Measurements from ENCODE around the gene TRPM5. TPM values are rescaled to one million over a fixed set of nuclear protein-coding genes. Genes with fewer than 3 reads are reported as not detected.

The TRPM5 gene
- under 1 TPM in 1 of 2 donors, not detected in 1; 0.68 TPM for total RNA-seq

DNA sequence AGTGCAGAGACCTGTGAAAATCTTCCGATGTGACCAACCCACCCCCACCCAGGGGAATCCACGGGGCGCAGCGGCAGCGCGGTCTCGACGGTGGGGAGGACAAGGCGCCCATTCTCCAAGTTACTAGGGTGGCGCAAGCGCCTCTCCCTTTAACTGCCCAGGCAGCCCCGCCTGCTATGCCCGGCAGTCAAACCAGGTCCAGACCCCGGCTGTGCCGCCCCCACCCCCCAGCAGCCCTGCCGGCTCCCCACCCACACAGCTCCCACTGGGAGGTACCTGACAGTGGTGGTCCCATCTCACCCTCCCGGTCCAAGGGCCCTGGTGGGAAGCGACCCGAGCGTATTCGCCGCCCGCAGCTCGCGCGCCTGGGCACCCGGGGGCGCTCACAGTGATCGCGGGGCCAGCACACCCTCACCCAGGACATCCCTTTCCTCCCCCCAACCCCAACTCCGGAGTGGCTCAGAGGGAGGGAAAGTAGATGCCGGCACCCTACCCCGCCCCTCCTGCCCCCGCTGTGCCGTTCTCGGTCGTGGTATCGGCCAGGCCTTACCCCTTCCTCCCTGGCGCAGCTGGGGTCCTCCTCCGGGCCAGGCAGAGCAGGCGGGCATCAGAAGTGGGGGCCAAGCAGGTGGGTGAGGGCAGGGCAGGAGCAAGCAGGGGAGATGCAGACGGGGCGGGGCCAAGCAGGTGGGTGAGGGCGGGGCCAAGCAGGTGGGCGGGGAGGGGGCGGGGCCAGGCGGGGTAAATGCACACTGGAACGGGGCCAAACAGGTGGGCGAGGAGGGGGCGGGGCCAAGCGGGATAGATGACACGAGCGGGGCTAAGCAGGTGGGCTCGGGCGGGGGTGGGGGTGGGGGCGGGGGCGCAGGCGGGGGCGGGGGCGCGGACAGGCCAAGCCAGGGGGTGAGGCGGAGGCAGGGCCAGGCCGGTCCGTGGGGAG is at the start of gene TRPM5:
TSS of gene TRPM5 (minus strand) at position 634 of the 940 bp plus-strand sequence. CDS start 21,478 bp downstream, outside the sequence.
- 12% methylated on average over 44 of the region's 64 CpGs for WGBS
- intact Hi-C loops (cut with DNase I), result no loop called here
- Histone ChIP-seq H3K36me3 (no peaks in the 10 kb centered on the region), H3K4me3 (peak within 1 kb of the TSS; percentile 34 to 41), H3K9me3 (no peaks in the 10 kb centered on the region), H3K27ac (no peak within 1 kb of the TSS), H3K27me3 (replicated peaks; ENCODE audit: insufficient read depth) (no peaks in the 10 kb centered on the region), H3K4me1 (replicated peaks) (no peaks in the 10 kb centered on the region)
- TF ChIP-seq POLR2A (IDR thresholded peaks at IDR 0.05), result no peak
- DNase-seq (ENCODE audit: low spot score), result peak; percentile 32

- H3K27me3 ChIP-seq (replicated peaks; ENCODE audit: insufficient read depth), result no peaks in the 10 kb centered on the region
- H3K36me3 ChIP-seq, result no peaks in the 10 kb centered on the region
- 38% methylated on average over 2 of the region's 2 CpGs for WGBS
- no peak overlapping the region for H3K4me3 ChIP-seq
- no peak for TF ChIP-seq POLR2AphosphoS5 (IDR thresholded peaks at IDR 0.05)
- no peak for TF ChIP-seq POLR2A (IDR thresholded peaks at IDR 0.05)
- H3K9me3 ChIP-seq, result no peaks in the 10 kb centered on the region
- no peaks in the 10 kb centered on the region for H3K4me1 ChIP-seq (replicated peaks)
- intact Hi-C loops (cut with DNase I), result no loop called here
- DNase-seq (ENCODE audit: low spot score), result no peak
- no peak overlapping the region for H3K27ac ChIP-seq
These were observed 44.8 kb upstream of the TRPM5 start for GRCh38 chr11:2489083-2489482.

- intact Hi-C loops (cut with DNase I), result no loop called here
- DNase-seq (ENCODE audit: low spot score), result no peak
- no peak for TF ChIP-seq POLR2AphosphoS5 (IDR thresholded peaks at IDR 0.05)
- TF ChIP-seq, protein P1, sequence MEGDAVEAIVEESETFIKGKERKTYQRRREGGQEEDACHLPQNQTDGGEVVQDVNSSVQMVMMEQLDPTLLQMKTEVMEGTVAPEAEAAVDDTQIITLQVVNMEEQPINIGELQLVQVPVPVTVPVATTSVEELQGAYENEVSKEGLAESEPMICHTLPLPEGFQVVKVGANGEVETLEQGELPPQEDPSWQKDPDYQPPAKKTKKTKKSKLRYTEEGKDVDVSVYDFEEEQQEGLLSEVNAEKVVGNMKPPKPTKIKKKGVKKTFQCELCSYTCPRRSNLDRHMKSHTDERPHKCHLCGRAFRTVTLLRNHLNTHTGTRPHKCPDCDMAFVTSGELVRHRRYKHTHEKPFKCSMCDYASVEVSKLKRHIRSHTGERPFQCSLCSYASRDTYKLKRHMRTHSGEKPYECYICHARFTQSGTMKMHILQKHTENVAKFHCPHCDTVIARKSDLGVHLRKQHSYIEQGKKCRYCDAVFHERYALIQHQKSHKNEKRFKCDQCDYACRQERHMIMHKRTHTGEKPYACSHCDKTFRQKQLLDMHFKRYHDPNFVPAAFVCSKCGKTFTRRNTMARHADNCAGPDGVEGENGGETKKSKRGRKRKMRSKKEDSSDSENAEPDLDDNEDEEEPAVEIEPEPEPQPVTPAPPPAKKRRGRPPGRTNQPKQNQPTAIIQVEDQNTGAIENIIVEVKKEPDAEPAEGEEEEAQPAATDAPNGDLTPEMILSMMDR (IDR thresholded peaks at IDR 0.05), result no peak
- TF ChIP-seq POLR2A (IDR thresholded peaks at IDR 0.05), result no peak
- no peaks in the 10 kb centered on the region for H3K4me1 ChIP-seq (replicated peaks)
- no peaks in the 10 kb centered on the region for H3K27me3 ChIP-seq (replicated peaks; ENCODE audit: insufficient read depth)
- H3K36me3 ChIP-seq, result no peaks in the 10 kb centered on the region
- no peaks in the 10 kb centered on the region for H3K9me3 ChIP-seq
- H3K4me3 ChIP-seq, result no peak overlapping the region
- H3K27ac ChIP-seq, result no peak overlapping the region
These were observed 43.7 kb upstream of the TRPM5 start for GRCh38 chr11:2488004-2488403.

- Histone ChIP-seq H3K36me3 (no peaks in the 10 kb centered on the region), H3K9me3 (no peaks in the 10 kb centered on the region), H3K27me3 (replicated peaks; ENCODE audit: insufficient read depth) (no peaks in the 10 kb centered on the region), H3K4me1 (replicated peaks) (no peaks in the 10 kb centered on the region), H3K27ac (no peak overlapping the region), H3K4me3 (no peak overlapping the region)
- intact Hi-C loops (cut with DNase I), result no loop called here
- WGBS, result 95% methylated on average over 16 of the region's 16 CpGs
- no peak for DNase-seq (ENCODE audit: low spot score)
- no peak for TF ChIP-seq POLR2AphosphoS5 (IDR thresholded peaks at IDR 0.05)
- TF ChIP-seq, protein P1 (IDR thresholded peaks at IDR 0.05), result no peak
- TF ChIP-seq POLR2A (IDR thresholded peaks at IDR 0.05), result no peak
These were observed 40.3 kb upstream of the TRPM5 start for GRCh38 chr11:2484576-2485125.

GRCh38 chr11:2483426-2483825 is 39.1 kb upstream of the TRPM5 start:
- WGBS, result 14% methylated on average over 14 of the region's 14 CpGs
- TF ChIP-seq POLR2AphosphoS5 (IDR thresholded peaks at IDR 0.05) (no peak), POLR2A (IDR thresholded peaks at IDR 0.05) (no peak)
- TF ChIP-seq, protein P1 (IDR thresholded peaks at IDR 0.05), result no peak
- no peaks in the 10 kb centered on the region for H3K36me3 ChIP-seq
- no peaks in the 10 kb centered on the region for H3K9me3 ChIP-seq
- intact Hi-C loops (cut with DNase I), result no loop called here
- H3K4me3 ChIP-seq, result no peak overlapping the region
- H3K27ac ChIP-seq, result no peak overlapping the region
- no peak for DNase-seq (ENCODE audit: low spot score)
- H3K27me3 ChIP-seq (replicated peaks; ENCODE audit: insufficient read depth), result no peaks in the 10 kb centered on the region
- H3K4me1 ChIP-seq (replicated peaks), result no peaks in the 10 kb centered on the region

Measured in prostate gland (tissue), 2 donors.